NCI-H460 (cell line): ENCODE measurements around the gene CSE1L. TPM values are rescaled to one million over a fixed set of nuclear protein-coding genes. Genes with fewer than 3 reads are reported as not detected.
A peak's percentile ranks its signal among the peaks of the same experiment; 100 is the strongest.
"Not testable (repeated sequence)": the region's sequence is repeated elsewhere in the genome, so short reads cannot be mapped to it uniquely, and the experiment has no call there.

ENCODE experiments used
- DNase-seq: peaks from one replicate; pipeline ENCODE4 v3.0.0-alpha.2; 2016; ENCODE audit warnings: low read depth; ENCODE audit errors: extremely low read depth
- polyA plus RNA-seq: library from polyadenylated mRNA; depleted of rRNA; stranded (reverse); fragments of >200 nt; gene quantifications from 2 replicates; pipeline ENCODE4 v1.2.3, GENCODE V29; 2014; cell fraction: nucleus; rRNA removed
- total RNA-seq: library from RNA; depleted of rRNA; stranded (reverse); fragments of >200 nt; shearing (Covaris generic); gene quantifications from 2 replicates; pipeline ENCODE4 v1.2.3, GENCODE V29; 2014; rRNA removed

CSE1L gene
- total RNA-seq: 193 and 199 TPM in 2 replicates
- 121 and 160 TPM in 2 replicates for polyA plus RNA-seq

- peak; percentile 93 for DNase-seq
These were observed at the start of gene CSE1L for GRCh38 chr20:49046087-49046900. Gene CSE1L (plus strand): TSS chr20:49046312. CDS start chr20:49058464, 12,152 bp downstream.

- DNase-seq: no peak
These were observed 45.9 kb upstream of the CSE1L start for GRCh38 chr20:48999890-49000870.

GRCh38 chr20:49001741-49002140, 44.4 kb upstream of the CSE1L start:
- DNase-seq: no peak

GRCh38 chr20:49006446-49006980, 39.6 kb upstream of the CSE1L start:
- DNase-seq: no peak

GRCh38 chr20:49009899-49010631, 36.0 kb upstream of the CSE1L start:
- DNase-seq: no peak

GRCh38 chr20:49024220-49024619, 21.9 kb upstream of the CSE1L start:
- DNase-seq: no peak

GRCh38 chr20:49028177-49028576, 17.9 kb upstream of the CSE1L start:
- not testable (repeated sequence) for DNase-seq

- DNase-seq: no peak
These were observed 17.4 kb upstream of the CSE1L start for GRCh38 chr20:49028684-49029083.

- DNase-seq: no peak
These were observed 16.9 kb upstream of the CSE1L start for GRCh38 chr20:49029203-49029602.

- DNase-seq: no peak
These were observed 15.0 kb upstream of the CSE1L start for GRCh38 chr20:49030954-49031619.

- DNase-seq: no peak
These were observed 13.7 kb upstream of the CSE1L start for GRCh38 chr20:49032455-49032854.

GRCh38 chr20:49034070-49034732, 11.9 kb upstream of the CSE1L start:
- DNase-seq: no peak

GRCh38 chr20:49037962-49038387, 8.1 kb upstream of the CSE1L start:
- no peak for DNase-seq

GRCh38 chr20:49039854-49040253, 6.3 kb upstream of the CSE1L start:
- no peak for DNase-seq

GRCh38 chr20:49043000-49043399, 3.1 kb upstream of the CSE1L start:
- no peak for DNase-seq

GRCh38 chr20:49045440-49046086, 549 bp upstream of the CSE1L start:
- DNase-seq: no peak

- no peak for DNase-seq
These were observed 6.2 kb downstream of the CSE1L start for GRCh38 chr20:49052334-49052733.

GRCh38 chr20:49054056-49054643, 8.0 kb downstream of the CSE1L start:
- DNase-seq: no peak
